GM21529 (cell line): ENCODE data around the gene TMEM232.

Experiments
- ATAC-seq: cut with Tn5 transposase; IDR thresholded peaks from one replicate; pipeline ENCODE4 v1.9.1; 2021; ENCODE audit not compliant: unreplicated experiment

Gene TMEM232

DNA sequence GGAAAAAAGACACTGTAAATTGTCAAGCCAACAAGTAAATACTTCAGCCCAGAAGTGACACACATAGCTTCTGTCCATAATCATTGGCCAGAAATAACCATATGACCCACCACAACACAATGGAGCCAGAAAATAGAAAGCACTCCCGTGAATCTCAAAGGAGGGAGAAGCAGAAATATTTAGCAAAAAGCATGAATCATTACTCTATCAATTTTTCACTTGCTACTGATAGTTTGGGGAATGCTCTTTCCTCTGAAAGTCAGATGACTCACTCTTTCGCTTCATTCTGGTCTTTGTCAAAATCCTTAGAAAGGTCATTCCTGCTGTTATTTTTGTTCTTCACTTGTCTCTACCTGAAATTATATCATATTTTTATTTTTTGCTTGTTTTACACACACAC, 312.6 kb downstream of the TMEM232 start:
- ATAC-seq = no peak

DNA sequence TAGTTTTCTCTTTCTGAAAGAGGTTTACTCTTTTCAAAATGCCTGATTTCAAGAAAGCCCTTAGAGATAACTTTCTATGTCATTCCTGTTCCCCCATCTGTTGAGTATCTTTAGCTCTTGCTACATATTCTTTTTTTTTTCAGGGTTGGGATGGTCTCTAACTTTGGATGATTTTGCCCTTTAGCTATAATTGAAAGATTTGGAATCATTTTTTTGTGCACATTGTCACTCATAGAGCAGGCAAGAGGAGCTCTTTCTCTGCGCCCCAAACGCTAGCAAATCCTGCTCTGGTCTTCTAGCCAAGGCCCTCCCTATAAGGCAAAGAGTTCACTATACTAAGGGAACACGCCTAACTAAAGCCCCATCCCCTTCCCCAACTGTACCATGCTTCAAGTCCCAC, 316.9 kb downstream of the TMEM232 start:
- no peak for ATAC-seq

DNA sequence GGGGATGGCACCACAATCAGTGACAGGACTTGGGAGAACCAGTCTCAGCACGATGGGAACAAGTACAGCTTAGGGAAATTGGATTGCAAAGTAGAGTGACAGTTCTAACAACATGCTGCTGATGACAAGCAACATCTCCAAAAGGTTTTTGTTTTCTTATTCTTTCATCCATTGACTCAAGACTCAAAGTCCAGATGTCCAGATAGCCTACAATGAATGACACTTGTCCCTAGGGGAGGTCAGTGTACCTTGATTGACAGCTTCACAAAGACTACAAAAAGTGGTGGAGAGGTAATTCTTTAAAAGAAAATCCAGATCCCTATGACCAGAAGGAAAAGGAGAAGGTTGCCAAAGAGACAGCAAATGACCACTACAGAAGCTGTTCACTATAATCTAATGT, 323.9 kb downstream of the TMEM232 start:
- no peak for ATAC-seq

DNA sequence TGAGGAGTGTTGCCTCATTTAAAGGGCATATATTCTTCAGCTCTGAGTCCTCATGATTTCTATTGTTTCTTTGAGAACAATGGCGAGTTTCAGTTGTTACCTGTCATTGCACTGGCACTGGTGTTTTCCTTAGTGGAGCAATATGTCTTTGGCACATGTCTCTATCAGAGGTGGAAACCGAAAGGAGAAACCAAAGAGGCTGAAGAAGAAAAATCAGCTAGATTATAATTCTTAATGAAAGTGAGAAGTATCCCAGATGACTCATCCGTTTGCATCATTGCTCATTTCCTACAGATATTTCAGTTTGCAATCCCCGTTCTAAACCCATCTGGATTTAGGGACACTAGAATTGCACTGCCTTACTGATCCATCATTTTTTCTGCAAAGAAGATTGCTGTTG, 324.6 kb downstream of the TMEM232 start:
- ATAC-seq = no peak

DNA sequence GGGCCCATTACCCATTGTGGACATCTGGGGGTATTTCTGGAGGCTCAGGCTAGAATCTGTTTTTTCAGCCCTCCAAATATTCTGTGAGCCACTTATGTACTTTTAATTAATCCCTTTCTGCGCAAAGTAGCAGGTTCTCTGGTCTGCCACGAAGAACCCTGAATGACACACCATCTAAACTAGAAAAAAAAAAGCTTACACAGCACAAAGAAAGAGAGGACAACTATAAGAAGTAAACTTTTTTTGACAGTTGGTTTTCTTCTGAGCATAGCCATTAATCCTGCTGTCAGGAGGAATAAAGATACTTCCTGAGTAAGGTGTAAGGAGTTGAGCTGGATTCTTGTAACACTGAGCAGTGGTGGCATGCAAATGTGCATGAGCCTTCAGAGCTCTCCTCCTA, 327.5 kb downstream of the TMEM232 start:
- no peak for ATAC-seq

DNA sequence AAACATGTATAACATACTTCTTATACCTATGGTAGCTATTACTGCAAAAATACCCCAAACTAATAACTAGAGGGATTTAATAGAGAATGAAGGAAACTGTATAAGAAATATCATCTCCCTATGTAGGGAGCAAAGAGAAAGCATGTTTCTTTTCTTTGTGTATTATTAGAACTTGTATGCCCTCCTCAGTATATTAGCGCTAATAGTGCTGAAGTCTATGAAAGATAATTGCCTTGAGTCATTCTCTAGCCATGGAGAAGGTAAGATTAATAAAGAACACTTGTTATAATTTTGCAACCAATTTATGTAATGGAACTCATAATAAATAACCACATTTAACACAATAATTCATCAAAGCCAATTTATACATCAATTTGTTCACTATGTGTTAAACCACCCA, 329.2 kb downstream of the TMEM232 start:
- no peak for ATAC-seq

DNA sequence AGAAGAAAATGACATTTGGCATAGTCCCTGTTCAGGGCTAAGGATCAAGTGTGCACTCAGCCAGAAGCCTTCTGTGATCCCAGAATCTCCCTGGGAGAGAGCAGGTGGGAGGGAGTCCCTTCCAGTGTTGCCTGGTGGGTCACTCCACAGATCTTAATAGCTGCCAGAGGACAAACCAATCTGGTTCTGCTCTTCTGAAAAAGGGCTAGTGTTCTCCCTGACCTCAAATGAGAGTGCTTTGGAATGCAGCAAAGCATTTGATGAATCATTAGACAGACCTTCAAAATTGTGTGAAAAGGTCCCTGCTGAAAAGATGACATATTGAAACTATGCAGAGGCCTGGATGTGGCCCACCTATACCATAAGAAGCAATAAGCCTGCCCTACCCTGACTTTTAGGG, 339.7 kb downstream of the TMEM232 start:
- ATAC-seq = no peak

GRCh38 chr5:110383231-110383630, 343.2 kb downstream of the TMEM232 start:
- ATAC-seq = no peak

GRCh38 chr5:110377943-110378342, 348.5 kb downstream of the TMEM232 start:
- no peak for ATAC-seq

DNA sequence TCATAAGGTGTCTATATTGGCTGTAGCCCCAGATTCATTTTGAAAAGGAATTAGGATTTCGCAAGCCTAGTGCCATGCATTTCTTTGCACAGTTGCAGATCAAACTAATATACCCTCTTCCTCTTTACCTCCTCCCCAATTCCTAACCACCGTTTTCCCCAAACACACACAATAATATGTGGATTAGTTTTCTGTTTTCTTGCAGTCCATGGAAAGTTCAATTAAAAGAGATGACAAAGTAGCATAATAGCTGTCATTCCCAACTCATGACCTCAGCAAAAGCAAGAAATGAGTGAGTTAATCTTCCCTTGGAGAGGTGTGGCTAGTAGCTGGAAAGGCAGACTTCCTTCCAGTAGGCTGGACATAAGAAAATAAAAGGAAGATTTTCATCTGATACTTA, 349.1 kb downstream of the TMEM232 start:
- ATAC-seq = no peak

DNA sequence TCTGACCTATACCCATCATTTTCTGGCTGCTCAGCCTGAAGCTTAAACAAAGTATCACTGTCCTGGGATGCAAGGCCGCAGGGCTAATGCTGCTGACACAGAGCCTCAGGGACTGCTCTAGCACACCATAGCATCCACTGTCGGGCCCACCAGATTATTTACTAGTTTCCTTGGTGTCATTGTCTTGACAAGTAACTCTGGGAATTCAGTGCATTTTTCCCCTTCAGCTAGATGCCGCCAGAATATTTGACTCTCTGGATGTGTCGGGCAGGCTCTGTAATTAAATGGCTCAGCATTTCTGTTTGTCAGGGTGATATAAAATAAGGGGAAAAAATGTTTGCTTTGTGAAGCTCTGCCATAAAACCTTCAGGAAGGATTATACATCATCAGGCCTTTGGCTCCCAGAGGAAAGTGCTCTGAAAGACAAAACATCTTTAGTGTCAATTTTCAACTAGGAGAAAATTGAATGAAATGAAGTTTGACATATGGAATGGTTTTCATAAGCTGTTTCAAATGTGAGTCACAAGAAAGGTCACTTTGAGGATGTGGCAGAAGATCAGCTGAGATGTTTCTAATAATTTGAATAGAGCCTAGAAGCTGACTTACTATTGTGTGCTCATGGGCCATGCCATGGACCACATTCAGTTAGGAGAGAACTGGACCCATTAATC, 350.1 kb downstream of the TMEM232 start:
- no peak for ATAC-seq

DNA sequence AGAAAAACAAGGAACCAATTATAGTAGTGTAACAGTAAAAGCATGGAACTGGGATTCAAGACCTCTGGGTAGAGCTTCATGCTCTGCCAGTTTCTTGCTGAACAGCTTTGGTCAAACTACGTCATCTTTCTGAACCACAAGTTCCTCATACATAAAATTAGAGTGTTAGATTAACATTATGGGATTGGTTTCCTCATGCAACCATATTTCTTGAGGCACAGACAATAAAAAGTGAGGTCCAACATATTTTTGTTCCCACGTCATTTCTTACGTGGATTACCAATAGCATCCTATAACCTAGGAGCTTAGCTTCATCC, 354.8 kb downstream of the TMEM232 start:
- peak; percentile 86 for ATAC-seq

DNA sequence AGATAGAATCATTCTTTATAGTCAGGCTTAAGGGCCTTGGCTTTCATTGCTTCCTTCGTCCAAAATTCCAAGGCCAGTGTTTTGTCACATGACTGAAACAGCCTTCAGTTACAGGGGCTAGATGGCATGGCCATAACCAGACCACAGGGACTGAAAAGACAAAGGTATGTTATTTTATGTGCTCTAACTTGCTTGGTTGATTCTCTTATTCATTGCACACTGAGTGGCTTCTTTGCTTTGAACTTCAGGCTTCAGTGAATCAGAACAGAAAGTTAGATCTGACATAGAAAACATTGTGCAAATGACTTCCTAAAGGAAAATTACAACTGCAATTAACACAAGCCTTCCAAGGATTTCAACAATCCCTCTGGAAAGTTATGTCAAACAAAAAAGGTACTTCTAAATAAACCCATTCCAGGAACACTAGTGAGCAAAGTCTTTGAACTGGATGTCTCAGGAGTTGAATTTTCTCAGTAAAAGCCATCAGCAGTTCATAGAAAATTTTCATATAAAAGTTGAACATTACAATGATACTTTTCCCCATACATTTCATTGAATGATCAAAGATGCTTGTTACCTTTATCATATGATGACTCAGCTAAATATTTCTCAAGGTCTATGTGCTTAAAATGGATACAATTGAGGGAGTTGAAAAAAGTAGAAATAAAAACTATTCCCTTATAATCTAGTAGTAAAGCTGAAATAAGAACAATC, 355.3 kb downstream of the TMEM232 start:
- peak; percentile 37 for ATAC-seq
